ENCODE results near the gene TMEM144. TPM values are rescaled to one million over a fixed set of nuclear protein-coding genes. Genes with fewer than 3 reads are reported as not detected.

TMEM144 gene
- total and polyA plus RNA-seq, 12 donors: 10.1 to 55.4 (median 20.2) TPM

DNA sequence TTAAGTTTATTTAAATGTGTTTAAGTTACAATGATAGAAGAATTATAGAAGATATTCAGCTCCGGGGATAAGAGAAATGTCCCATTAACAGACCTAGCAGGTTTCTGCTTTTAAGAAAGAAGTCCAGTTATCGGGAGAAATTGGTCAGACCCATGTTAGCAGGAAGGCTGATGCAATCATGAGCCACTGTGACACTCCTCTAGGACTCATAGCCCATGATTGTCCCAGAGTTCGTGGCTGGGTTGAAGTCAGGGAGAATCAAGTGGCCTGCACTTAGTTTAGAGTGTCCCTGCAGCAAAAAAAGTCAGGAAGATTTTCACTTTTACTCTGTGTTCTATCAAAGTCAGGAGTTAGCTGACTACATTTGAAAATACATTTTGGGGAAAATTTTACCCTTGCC lies 72.0 kb downstream of the TMEM144 start:
- Histone ChIP-seq H3K27me3 (no peaks in the 10 kb centered on the region), H3K4me3 (no peak overlapping the region), H3K9me3 (replicated peaks in 1 of 3) (no peaks in the 10 kb centered on the region), H3K27ac (no peak overlapping the region), H3K4me1 (replicated peaks in 1 of 2) (no peaks in the 10 kb centered on the region), H3K36me3 (replicated peaks in 1 of 2) (no peaks in the 10 kb centered on the region)
- intact Hi-C loops (cut with DNase I): no loop called here
- TF ChIP-seq POLR2A (IDR thresholded peaks at IDR 0.05): no peak
- TF ChIP-seq, protein P1, sequence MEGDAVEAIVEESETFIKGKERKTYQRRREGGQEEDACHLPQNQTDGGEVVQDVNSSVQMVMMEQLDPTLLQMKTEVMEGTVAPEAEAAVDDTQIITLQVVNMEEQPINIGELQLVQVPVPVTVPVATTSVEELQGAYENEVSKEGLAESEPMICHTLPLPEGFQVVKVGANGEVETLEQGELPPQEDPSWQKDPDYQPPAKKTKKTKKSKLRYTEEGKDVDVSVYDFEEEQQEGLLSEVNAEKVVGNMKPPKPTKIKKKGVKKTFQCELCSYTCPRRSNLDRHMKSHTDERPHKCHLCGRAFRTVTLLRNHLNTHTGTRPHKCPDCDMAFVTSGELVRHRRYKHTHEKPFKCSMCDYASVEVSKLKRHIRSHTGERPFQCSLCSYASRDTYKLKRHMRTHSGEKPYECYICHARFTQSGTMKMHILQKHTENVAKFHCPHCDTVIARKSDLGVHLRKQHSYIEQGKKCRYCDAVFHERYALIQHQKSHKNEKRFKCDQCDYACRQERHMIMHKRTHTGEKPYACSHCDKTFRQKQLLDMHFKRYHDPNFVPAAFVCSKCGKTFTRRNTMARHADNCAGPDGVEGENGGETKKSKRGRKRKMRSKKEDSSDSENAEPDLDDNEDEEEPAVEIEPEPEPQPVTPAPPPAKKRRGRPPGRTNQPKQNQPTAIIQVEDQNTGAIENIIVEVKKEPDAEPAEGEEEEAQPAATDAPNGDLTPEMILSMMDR (IDR thresholded peaks at IDR 0.05): no peak
- whole genome bisulfite sequencing, 4 donors: 83 to 85% (median 84%) methylated on average over 3 of the region's 3 CpGs
- no peak for DNase-seq

DNA sequence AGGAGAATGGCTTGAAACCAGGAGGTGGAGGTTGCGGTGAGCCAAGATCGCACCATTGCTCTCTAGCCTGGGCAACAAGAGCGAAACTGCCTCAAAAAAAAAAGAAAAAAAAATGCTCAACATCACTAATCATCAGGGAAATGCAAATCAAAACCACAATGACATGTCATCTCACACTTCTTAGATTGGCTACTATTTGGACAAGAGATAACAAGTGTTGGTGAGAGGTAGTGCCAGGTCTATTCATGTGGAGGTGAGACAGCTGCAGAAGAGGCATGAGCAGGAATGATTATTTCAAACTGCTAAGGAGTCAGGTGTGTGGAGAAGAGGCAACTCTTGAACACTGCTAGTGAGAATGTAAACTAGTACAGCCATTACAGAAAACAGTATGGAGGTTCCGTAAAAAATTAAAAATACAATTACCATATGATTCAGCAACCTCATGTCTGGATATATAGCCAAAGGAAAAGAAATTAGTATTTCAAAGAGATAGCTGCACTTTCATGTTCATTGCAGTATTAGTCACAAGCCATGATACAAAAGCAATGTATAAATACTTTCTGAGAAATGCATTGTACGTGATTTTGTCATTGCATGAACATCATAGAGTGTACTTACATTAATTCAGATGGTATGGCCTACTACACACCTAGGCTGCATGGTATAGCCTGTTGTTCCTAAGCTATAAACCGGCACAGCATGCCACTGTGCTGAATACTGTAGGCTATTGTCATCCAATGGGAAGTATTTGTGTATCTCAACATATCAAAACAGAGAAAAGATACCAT lies 75.3 kb downstream of the TMEM144 start:
- H3K9me3 ChIP-seq (replicated peaks in 1 of 3): no peaks in the 10 kb centered on the region
- H3K27me3 ChIP-seq: no peaks in the 10 kb centered on the region
- no peak for TF ChIP-seq POLR2A (IDR thresholded peaks at IDR 0.05)
- TF ChIP-seq, protein P1 (IDR thresholded peaks at IDR 0.05): no peak
- no peak overlapping the region for H3K27ac ChIP-seq
- intact Hi-C loops (cut with DNase I): no loop called here
- no peaks in the 10 kb centered on the region for H3K36me3 ChIP-seq (replicated peaks in 1 of 2)
- WGBS, 4 donors: 83 to 95% (median 89%) methylated on average over 6 of the region's 6 CpGs
- DNase-seq: no peak
- H3K4me3 ChIP-seq: no peak overlapping the region
- H3K4me1 ChIP-seq (replicated peaks in 1 of 2): no peaks in the 10 kb centered on the region

DNA sequence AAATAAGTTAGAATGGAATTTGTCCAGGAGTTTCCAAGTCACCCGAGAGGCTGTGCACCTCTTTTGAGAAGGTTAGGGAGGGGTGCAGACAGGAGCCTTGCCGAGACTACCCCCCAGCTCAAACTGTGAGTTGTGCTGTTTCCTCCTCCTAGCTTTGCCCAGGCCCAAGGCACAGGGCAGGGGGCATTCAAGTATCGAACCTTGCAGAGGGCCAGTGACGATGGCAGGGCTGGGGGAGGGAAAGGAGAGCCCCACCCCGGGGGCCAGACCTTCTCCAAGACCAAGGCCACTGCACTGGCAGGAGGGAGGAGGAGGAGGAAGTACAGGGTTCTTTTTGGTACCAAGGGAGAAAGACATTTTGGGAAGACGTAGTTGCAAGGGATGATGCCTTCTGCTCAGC lies 80.6 kb downstream of the TMEM144 start:
- H3K4me3 ChIP-seq: no peak overlapping the region
- H3K36me3 ChIP-seq (replicated peaks in 1 of 2): no peaks in the 10 kb centered on the region
- TF ChIP-seq, protein P1 (IDR thresholded peaks at IDR 0.05): no peak
- no peak for TF ChIP-seq POLR2A (IDR thresholded peaks at IDR 0.05)
- H3K9me3 ChIP-seq (replicated peaks in 1 of 3): no peaks in the 10 kb centered on the region
- H3K27ac ChIP-seq: no peak overlapping the region
- no peak for DNase-seq
- no peaks in the 10 kb centered on the region for H3K4me1 ChIP-seq (replicated peaks in 1 of 2)
- WGBS, 4 donors: 76 to 91% (median 80%) methylated on average over 5 to 6 of the region's 6 CpGs
- no peaks in the 10 kb centered on the region for H3K27me3 ChIP-seq
- intact Hi-C loops (cut with DNase I): no loop called here

DNA sequence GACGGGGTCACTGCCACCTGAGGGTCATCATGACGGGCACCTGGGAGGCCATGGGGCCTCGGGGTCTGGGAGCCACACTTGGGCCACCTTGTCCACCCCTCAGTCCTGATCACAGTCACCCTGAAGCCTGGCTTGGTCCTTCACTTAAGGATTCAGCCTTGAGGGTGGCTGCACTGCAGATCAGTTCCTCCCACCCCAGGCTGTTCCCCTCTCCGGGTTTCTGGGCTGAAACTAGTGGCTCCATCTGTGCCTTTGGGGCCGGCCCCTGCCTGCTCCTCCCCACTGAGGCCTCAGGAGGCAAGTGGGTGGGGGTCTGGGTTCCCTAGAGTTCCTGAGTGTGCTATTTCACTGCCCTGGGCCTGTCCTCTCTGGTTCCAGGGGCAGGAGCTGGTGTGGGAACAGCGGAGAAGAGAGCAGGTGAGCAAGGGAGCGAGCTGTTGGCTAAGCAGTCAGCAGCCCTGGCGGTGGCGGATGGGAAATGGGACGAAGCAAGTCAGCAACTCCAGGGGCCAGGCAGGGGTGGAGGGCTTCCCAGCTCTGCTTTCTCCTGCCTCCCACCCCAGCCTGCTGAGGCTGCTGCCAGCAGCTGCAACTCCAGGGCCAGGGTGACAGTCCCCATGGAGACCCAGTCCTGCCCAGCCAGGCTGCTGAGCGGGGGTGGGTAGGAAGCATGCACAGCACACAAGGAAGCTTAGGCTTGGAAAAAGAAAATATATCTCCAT lies 81.2 kb downstream of the TMEM144 start:
- intact Hi-C loops (cut with DNase I): no loop called here
- no peak for DNase-seq
- TF ChIP-seq POLR2A (IDR thresholded peaks at IDR 0.05): no peak
- TF ChIP-seq, protein P1 (IDR thresholded peaks at IDR 0.05): no peak

More for the DNA sequence above, 81.2 kb downstream of the TMEM144 start:
- WGBS, 4 donors: 85 to 87% (median 86%) methylated on average over 10 to 11 of the region's 11 CpGs
- Histone ChIP-seq H3K4me1 (replicated peaks in 1 of 2) (no peaks in the 10 kb centered on the region), H3K27ac (no peak overlapping the region), H3K9me3 (replicated peaks in 1 of 3) (no peaks in the 10 kb centered on the region), H3K36me3 (replicated peaks in 1 of 2) (no peaks in the 10 kb centered on the region), H3K27me3 (no peaks in the 10 kb centered on the region), H3K4me3 (no peak overlapping the region)

Data from adrenal gland (tissue), 12 donors.